Astrocyte of the spinal cord (primary cell): ENCODE data around the gene KY.

Experiments used
- DNase-seq: peaks from one replicate; pipeline ENCODE4 v3.0.0; 2011; ENCODE audit warnings: low read depth, low spot score
- H3K4me3 ChIP-seq: 2 replicates; pipeline ENCODE4 v1.5.1; 2011; ENCODE audit warnings: low read depth, mild to moderate bottlenecking, low read length, moderate library complexity
- CTCF ChIP-seq: IDR thresholded peaks from 2 replicates; pipeline ENCODE4 v1.5.1; 2012; ENCODE audit warnings: low read depth, mild to moderate bottlenecking, low read length, inconsistent platforms
- in situ Hi-C: cut with HindIII; loops from 2 replicates; pipeline ENCODE4 v1.10.0; 2017; ENCODE audit warnings: low sequenced_read_pairs

KY gene

GRCh38 chr3:134694946-134695543, 44.2 kb upstream of the KY start:
- H3K4me3 ChIP-seq, result no peak overlapping the region
- TF ChIP-seq CTCF, result no peak
- in situ Hi-C loops, result no loop called here
- no peak for DNase-seq

GRCh38 chr3:134694466-134694865, 43.6 kb upstream of the KY start:
- in situ Hi-C loops, result no loop called here
- H3K4me3 ChIP-seq, result no peak overlapping the region
- no peak for TF ChIP-seq CTCF
- no peak for DNase-seq

GRCh38 chr3:134693804-134694203, 43.0 kb upstream of the KY start:
- in situ Hi-C loops, result no loop called here
- DNase-seq, result no peak
- no peak overlapping the region for H3K4me3 ChIP-seq
- no peak for TF ChIP-seq CTCF

GRCh38 chr3:134693226-134693625, 42.4 kb upstream of the KY start:
- DNase-seq, result no peak
- H3K4me3 ChIP-seq, result no peak overlapping the region
- in situ Hi-C loops, result no loop called here
- no peak for TF ChIP-seq CTCF

GRCh38 chr3:134690226-134690625, 39.4 kb upstream of the KY start:
- in situ Hi-C loops, result no loop called here
- no peak for DNase-seq
- no peak overlapping the region for H3K4me3 ChIP-seq
- TF ChIP-seq CTCF, result no peak

GRCh38 chr3:134687642-134688041, 36.8 kb upstream of the KY start:
- in situ Hi-C loops, result no loop called here
- no peak for TF ChIP-seq CTCF
- H3K4me3 ChIP-seq, result no peak overlapping the region
- DNase-seq, result no peak
